Mesodermal cell (in vitro differentiated cells): ENCODE results near the gene NUDT12. TPM values are rescaled to one million over a fixed set of nuclear protein-coding genes. Genes with fewer than 3 reads are reported as not detected.
A peak's percentile ranks its signal among the peaks of the same experiment; 100 is the strongest.

Experiments used
- H3K27ac ChIP-seq: 2 replicates; pipeline ENCODE4 v1.7.0; 2013; ENCODE audit warnings: mild to moderate bottlenecking, low read depth, low read length, moderate library complexity; ENCODE audit not compliant: severe bottlenecking
- H3K36me3 ChIP-seq: 2 replicates; pipeline ENCODE4 v1.7.1; 2013; ENCODE audit warnings: mild to moderate bottlenecking, low read length, moderate library complexity; ENCODE audit not compliant: control insufficient read depth, insufficient read depth
- H3K4me1 ChIP-seq: one replicate; pipeline ENCODE4 v1.7.1; 2013; ENCODE audit warnings: mild to moderate bottlenecking, low read length; ENCODE audit not compliant: insufficient read depth, control insufficient read depth, poor library complexity, severe bottlenecking
- H3K4me3 ChIP-seq: 2 replicates; pipeline ENCODE4 v1.7.0; 2013; ENCODE audit warnings: low read length, control low read depth, mild to moderate bottlenecking; ENCODE audit not compliant: insufficient read depth, poor library complexity, severe bottlenecking; ENCODE audit errors: extremely low read depth
- H3K9me3 ChIP-seq: 2 replicates; pipeline ENCODE4 v1.7.1; 2013; ENCODE audit warnings: mild to moderate bottlenecking, low read length, moderate library complexity; ENCODE audit not compliant: control insufficient read depth
- WGBS, 2 experiments: methylation state at CpG; one replicate each; pipeline ENCODE4 v1.1.5; 2013; ENCODE audit warnings: missing lambda C conversion rate in 2 of 2; ENCODE audit not compliant: insufficient coverage in 2 of 2; 5-methylcytosine and 5-hydroxymethylcytosine counted together
- polyA plus RNA-seq, 2 experiments: library from polyadenylated mRNA; stranded (reverse); fragments of 50-300 nt; gene quantifications; one replicate each; pipeline ENCODE4 v1.2.3, GENCODE V29; 2013

The NUDT12 gene
- polyA plus RNA-seq (2013, experiment 1 of 2) = 7.3 TPM
- 9.3 TPM for polyA plus RNA-seq (2013, experiment 2 of 2)

GRCh38 chr5:103562453-103563157 is at the start of gene NUDT12:
NUDT12 (minus strand) TSS chr5:103562789; CDS start chr5:103560248, 2,541 bp downstream.
- Histone ChIP-seq H3K36me3 (no peaks in the 10 kb centered on the region), H3K27ac (peak within 1 kb of the TSS; percentile 74), H3K4me1 (no peaks in the 10 kb centered on the region), H3K4me3 (peak within 1 kb of the TSS; percentile 48), H3K9me3 (no peaks in the 10 kb centered on the region)
- WGBS, 2 experiments = 44 to 54% methylated on average over 14 to 18 of the region's 37 CpGs

- Histone ChIP-seq H3K27ac (no peak overlapping the region), H3K4me3 (no peak overlapping the region), H3K4me1 (no peaks in the 10 kb centered on the region), H3K36me3 (no peaks in the 10 kb centered on the region), H3K9me3 (no peaks in the 10 kb centered on the region)
These were observed 44.8 kb upstream of the NUDT12 start for GRCh38 chr5:103607346-103607745.

- Histone ChIP-seq H3K9me3 (no peaks in the 10 kb centered on the region), H3K27ac (no peak overlapping the region), H3K4me3 (no peak overlapping the region), H3K36me3 (no peaks in the 10 kb centered on the region), H3K4me1 (no peaks in the 10 kb centered on the region)
- WGBS, 2 experiments = 80% methylated on average over 1 of the region's 2 CpGs; no CpG with 5 or more reads in 1 of the 2 experiments
These were observed 42.7 kb upstream of the NUDT12 start for GRCh38 chr5:103605277-103605676.

GRCh38 chr5:103602438-103602837 is 39.8 kb upstream of the NUDT12 start:
- no peaks in the 10 kb centered on the region for H3K9me3 ChIP-seq
- H3K27ac ChIP-seq = no peak overlapping the region
- H3K4me1 ChIP-seq = no peaks in the 10 kb centered on the region
- H3K36me3 ChIP-seq = no peaks in the 10 kb centered on the region
- H3K4me3 ChIP-seq = no peak overlapping the region

DNA sequence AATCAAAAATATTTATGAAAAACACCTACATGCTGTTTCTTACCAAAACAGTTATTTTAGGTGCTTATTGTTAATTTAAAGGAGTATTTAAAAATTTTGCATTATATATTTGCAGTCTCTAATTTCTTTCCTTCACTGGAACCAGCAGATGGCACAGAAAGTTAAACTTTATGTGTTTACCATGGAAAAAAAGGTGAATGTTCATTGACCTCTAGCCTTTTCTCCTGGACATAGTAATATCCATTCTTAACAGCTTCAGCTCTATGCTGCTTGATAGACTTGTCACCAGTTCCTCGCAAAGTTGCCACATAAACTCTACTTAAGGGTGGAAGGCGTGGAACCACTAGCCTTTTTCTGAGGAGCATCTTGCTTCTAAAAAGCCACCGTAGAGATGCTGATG is 38.7 kb upstream of the NUDT12 start:
- H3K4me1 ChIP-seq = no peaks in the 10 kb centered on the region
- no peak overlapping the region for H3K27ac ChIP-seq
- no peak overlapping the region for H3K4me3 ChIP-seq
- 94% methylated on average over 2 of the region's 3 CpGs; no CpG with 5 or more reads in 1 of the 2 experiments for WGBS, 2 experiments
- H3K9me3 ChIP-seq = no peaks in the 10 kb centered on the region
- no peaks in the 10 kb centered on the region for H3K36me3 ChIP-seq

DNA sequence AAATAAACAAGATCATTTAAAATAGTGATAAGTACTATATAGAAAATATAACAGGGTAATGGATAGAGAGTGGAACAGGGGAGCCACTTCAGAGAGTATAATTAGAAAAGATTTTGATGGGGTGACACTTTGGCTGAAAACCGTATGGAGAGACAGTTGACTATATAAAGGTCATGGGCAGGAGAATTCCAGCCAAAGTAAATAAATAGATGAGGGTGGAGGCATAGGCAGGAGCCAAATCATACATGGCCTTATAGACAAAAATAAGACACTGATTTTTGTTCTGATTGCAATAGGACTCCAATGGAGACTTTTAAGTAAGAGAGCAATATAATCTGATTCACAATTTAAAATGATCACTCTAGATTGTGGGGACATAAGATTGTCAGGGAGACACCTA is 37.5 kb upstream of the NUDT12 start:
- WGBS, 2 experiments = 83% methylated on average over 1 of the region's 1 CpG; no CpG with 5 or more reads in 1 of the 2 experiments

DNA sequence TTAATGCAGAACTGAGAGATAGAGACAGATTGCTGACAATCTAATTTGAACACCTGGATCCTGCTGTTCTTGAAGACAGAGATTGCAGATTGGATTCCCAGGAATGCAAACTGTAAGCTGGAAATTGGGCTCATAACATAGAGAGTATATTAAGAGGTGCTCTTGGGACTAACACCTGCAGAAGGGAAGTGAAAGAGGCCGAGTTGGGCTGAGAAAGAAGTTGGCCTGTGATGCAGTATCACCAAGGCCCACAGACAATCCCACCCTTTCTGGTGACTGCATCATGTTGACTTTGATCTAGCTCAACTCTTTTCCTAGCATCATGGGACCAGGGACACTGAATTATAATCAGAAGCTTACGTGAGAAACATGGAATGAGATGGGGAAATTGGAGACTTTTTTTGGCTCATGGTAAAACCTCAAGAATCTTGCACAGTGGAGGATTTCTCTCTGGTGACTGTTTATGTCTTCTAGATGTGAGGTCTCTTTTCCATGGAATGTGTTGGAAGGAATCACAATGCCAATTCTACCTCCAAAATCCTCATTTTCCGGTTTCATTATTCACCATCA is 36.5 kb upstream of the NUDT12 start:
- no peak overlapping the region for H3K27ac ChIP-seq
- H3K4me1 ChIP-seq = no peaks in the 10 kb centered on the region
- no peak overlapping the region for H3K4me3 ChIP-seq
- H3K36me3 ChIP-seq = no peaks in the 10 kb centered on the region
- H3K9me3 ChIP-seq = no peaks in the 10 kb centered on the region
- WGBS, 2 experiments = 85 to 95% methylated on average over 2 to 3 of the region's 3 CpGs

More for the DNA sequence above, 37.5 kb upstream of the NUDT12 start:
- Histone ChIP-seq H3K9me3 (no peaks in the 10 kb centered on the region), H3K4me3 (no peak overlapping the region), H3K27ac (no peak overlapping the region), H3K36me3 (no peaks in the 10 kb centered on the region), H3K4me1 (no peaks in the 10 kb centered on the region)

GRCh38 chr5:103590221-103590620 is 27.6 kb upstream of the NUDT12 start:
- Histone ChIP-seq H3K9me3 (no peaks in the 10 kb centered on the region), H3K36me3 (no peaks in the 10 kb centered on the region), H3K4me1 (no peaks in the 10 kb centered on the region), H3K4me3 (no peak overlapping the region), H3K27ac (no peak overlapping the region)
- 29% methylated on average over 1 of the region's 3 CpGs; no CpG with 5 or more reads in 1 of the 2 experiments for WGBS, 2 experiments

- no peak overlapping the region for H3K4me3 ChIP-seq
- 100% methylated on average over 1 to 2 of the region's 3 CpGs for WGBS, 2 experiments
These were observed 27.2 kb upstream of the NUDT12 start for GRCh38 chr5:103589776-103590175.

DNA sequence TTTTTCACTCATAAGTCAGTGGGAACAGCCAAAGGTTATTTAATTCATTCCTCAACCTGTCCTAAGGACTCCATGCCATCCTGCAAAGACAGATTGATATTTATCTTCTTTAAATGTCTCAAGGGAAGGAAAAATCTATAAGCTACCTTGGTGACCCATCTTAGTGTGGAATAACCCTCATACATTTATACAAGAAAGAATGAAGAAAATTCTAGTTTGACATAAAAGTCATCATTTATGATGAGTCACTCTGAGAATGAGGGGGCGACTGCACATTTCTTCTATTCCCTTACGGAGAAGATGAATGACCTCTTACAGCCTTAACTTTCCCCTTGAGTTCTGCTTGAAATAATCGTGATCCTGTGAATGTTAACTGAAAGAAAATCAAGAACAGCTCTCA is 26.8 kb upstream of the NUDT12 start:
- no peaks in the 10 kb centered on the region for H3K36me3 ChIP-seq

More at GRCh38 chr5:103589776-103590175, 27.2 kb upstream of the NUDT12 start:
- Histone ChIP-seq H3K27ac (no peak overlapping the region), H3K9me3 (no peaks in the 10 kb centered on the region), H3K4me1 (no peaks in the 10 kb centered on the region), H3K36me3 (no peaks in the 10 kb centered on the region)

DNA sequence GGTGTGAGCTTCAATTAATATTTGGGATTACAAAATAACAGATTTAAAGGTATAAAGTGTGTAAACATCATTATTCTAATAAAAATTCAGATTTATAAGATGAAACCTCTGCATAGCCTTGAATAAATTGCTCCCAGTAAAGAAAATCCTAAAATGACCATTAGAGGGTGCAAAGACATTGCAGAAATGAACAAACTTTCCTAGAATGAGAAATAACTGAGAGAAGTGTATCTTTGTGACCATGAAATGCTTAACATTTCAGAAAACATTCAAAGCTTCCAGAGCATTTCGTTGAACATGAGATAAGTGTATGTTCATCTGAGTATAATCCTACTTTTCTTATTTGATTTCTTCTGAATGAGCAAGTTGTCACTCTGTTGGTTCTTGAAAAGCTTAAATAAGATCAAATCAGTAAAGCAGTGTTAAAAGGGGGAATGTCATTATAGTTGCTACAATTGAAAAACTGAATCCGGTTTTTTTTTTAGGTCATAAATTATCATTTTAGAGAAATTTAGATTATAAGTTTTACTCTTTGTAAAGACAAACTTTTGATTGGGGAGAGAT is 24.7 kb upstream of the NUDT12 start:
- Histone ChIP-seq H3K4me3 (no peak overlapping the region), H3K27ac (no peak overlapping the region), H3K4me1 (no peaks in the 10 kb centered on the region), H3K36me3 (no peaks in the 10 kb centered on the region), H3K9me3 (no peaks in the 10 kb centered on the region)
- WGBS, 2 experiments = no CpG with 5 or more reads among the region's 2 CpGs

More for the DNA sequence above, 26.8 kb upstream of the NUDT12 start:
- WGBS, 2 experiments = 92% methylated on average over 2 of the region's 3 CpGs
- no peak overlapping the region for H3K4me3 ChIP-seq
- no peaks in the 10 kb centered on the region for H3K4me1 ChIP-seq
- H3K9me3 ChIP-seq = no peaks in the 10 kb centered on the region
- H3K27ac ChIP-seq = no peak overlapping the region
